Heart left ventricle (tissue), 16 donors: ENCODE data around the gene EIF3M. TPM values are rescaled to one million over a fixed set of nuclear protein-coding genes. Genes with fewer than 3 reads are reported as not detected.

ENCODE experiments used
- ATAC-seq, 4 donors: fragments of 200-7000 bp; cut with Tn5 transposase; one replicate each; pipeline ENCODE4 v1.9.1; 2020 to 2022; ENCODE audit warnings: moderate library complexity in 4 of 4, mild to moderate bottlenecking in 3 of 4, moderate number of reproducible peaks in 1 of 4
- DNase-seq, 5 donors: peaks; one replicate each; pipeline ENCODE4 v3.0.0-alpha.2; 2020
- H3K27ac ChIP-seq, 12 donors: fragments of 200-600 bp; sonication (generic) in 4 of 12; one replicate each; pipeline versions ENCODE4 v1.5.0 to v1.8.0; 2016 to 2022; ENCODE audit warnings: mild to moderate bottlenecking in 2 of 12
- H3K27me3 ChIP-seq, 9 donors: fragments of 200-600 bp; sonication (generic) in 2 of 9; one replicate each; pipeline versions ENCODE4 v1.5.1 to v1.8.0; 2016 to 2022; ENCODE audit warnings: mild to moderate bottlenecking in 3 of 9
- H3K36me3 ChIP-seq, 9 donors: fragments of 200-600 bp; sonication (generic) in 2 of 9; one replicate each; pipeline versions ENCODE4 v1.5.0 to v1.8.0; 2018 to 2022; ENCODE audit warnings: mild to moderate bottlenecking in 2 of 9
- H3K4me1 ChIP-seq, 12 donors: fragments of 200-600 bp; sonication (generic) in 4 of 12; one replicate each; pipeline versions ENCODE4 v1.5.0 to v1.8.0; 2016 to 2022; ENCODE audit warnings: mild to moderate bottlenecking in 3 of 12
- H3K4me3 ChIP-seq, 12 donors: fragments of 200-600 bp; sonication (generic) in 4 of 12; one replicate each; pipeline versions ENCODE4 v1.5.0 to v1.8.0; 2017 to 2022; ENCODE audit warnings: mild to moderate bottlenecking in 9 of 12, moderate library complexity in 4 of 12
- H3K9me3 ChIP-seq, 12 donors: fragments of 200-600 bp; sonication (generic) in 4 of 12; one replicate each; pipeline versions ENCODE4 v1.5.0 to v1.8.0; 2016 to 2022; ENCODE audit warnings: mild to moderate bottlenecking in 1 of 12
- CTCF ChIP-seq, 12 donors: fragments of 200-600 bp; sonication (generic) in 4 of 12; IDR thresholded peaks; one replicate each; pipeline versions ENCODE4 v1.5.0 to v1.8.0; 2018 to 2022; ENCODE audit warnings: antibody characterized with exemption in 12 of 12, mild to moderate bottlenecking in 5 of 12
- POLR2A ChIP-seq, 2 donors: fragments of 450-650 bp; IDR thresholded peaks; one replicate each; pipeline ENCODE4 v1.6.1; 2017; ENCODE audit warnings: antibody characterized with exemption in 2 of 2, mild to moderate bottlenecking in 2 of 2, moderate library complexity in 2 of 2
- WGBS, 4 donors: extraction: QIAGEN DNeasy Blood & Tissue Kit in 2 of 4; methylation state at CpG; one replicate each; pipeline versions ENCODE4 v1.1.5 to v1.1.7; 2013 to 2018; 5-methylcytosine and 5-hydroxymethylcytosine counted together
- intact Hi-C, 10 donors: fragments of 100-400 bp; cut with DNase I; formaldehyde crosslinking; loops; one replicate each; pipeline versions ENCODE4 v1.11.1 to v1.14.2; 2022
- polyA plus RNA-seq, 2 donors: library from polyadenylated mRNA; stranded (reverse); fragments of 200-250 nt; gene quantifications; one replicate each; pipeline ENCODE4 v1.2.3, GENCODE V29; 2013
- total RNA-seq, 9 donors: library from RNA; depleted of rRNA in 2 of 9; stranded (reverse); fragments of >200 nt in 2 of 9; fragmentation: NEBNext Ultra II Directional in 3 of 9; extraction: Animal tissue kit (Norgen Biotek cat#: 25700) in 3 of 9; gene quantifications; one replicate each; pipeline versions ENCODE4 v1.1.0 to v1.2.4, GENCODE V29; 2016 to 2023
- donor health status: ischemic (EF 13 %, LVEDD 7.1; RV severe dilation, severe dysfunction).
- donor health status: healthy with polysubstance abuse.
- donor health status: DM: no; HTN: yes; CAD: no.
- donor health status: DM: no; HTN: no; CAD: no.
- donor health status: ischemic (EF 25% LVEDD 6.9; RV normal size, moderate dysfunction).
- donor health status: ischemic (EF 25% LVEDD 5.7; RV mildly dilated, moderate dysfunction).
- donor health status: healthy.
- donor health status: DM: yes; HTN: yes; CAD: no.
- donor health status: ischemic (EF 35%, LVEDD 5.7; RV mildly dilated, moderate dysfunction).
- donor health status: nonischemic (EF 11% LVEDD 7.7; RV severe dilation, severe dysfunction).
- donor health status: DM: yes; HTN: yes; CAD: no.
- donor health status: PGD.
- donor health status: ischemic (EF 29% LVEDD 5.4; RV normal size, mild dysfunction).
- donor health status: nonischemic (EF 23%, LVEDD 6.1; RV moderate dilation, normal function).

EIF3M gene
- total and polyA plus RNA-seq, 11 donors: 143 to 353 (median 182) TPM

- DNase-seq (no peak), ATAC-seq (no peak)
- TF ChIP-seq CTCF (IDR thresholded peaks at IDR 0.05): no peak
- TF ChIP-seq POLR2A (IDR thresholded peaks at IDR 0.05): no peak
- Histone ChIP-seq H3K27me3 (no peaks in the 10 kb centered on the region), H3K4me3 (no peak overlapping the region), H3K9me3 (peaks cover 0 to 8% (median 0%) of the 10 kb centered on the region in 12 donors), H3K27ac (no peak overlapping the region), H3K36me3 (no peaks in the 10 kb centered on the region), H3K4me1 (no peaks in the 10 kb centered on the region)
- intact Hi-C loops: no loop called here
Measured at GRCh38 chr11:32630844-32631243, 47.2 kb downstream of the EIF3M start.

GRCh38 chr11:32635819-32636218 lies 52.2 kb downstream of the EIF3M start:
- ATAC-seq (no peak), DNase-seq (no peak)
- H3K36me3 ChIP-seq: no peaks in the 10 kb centered on the region
- intact Hi-C loops: no loop called here
- no peak overlapping the region for H3K27ac ChIP-seq
- no peaks in the 10 kb centered on the region for H3K27me3 ChIP-seq
- H3K4me3 ChIP-seq: no peak overlapping the region
- H3K4me1 ChIP-seq: no peaks in the 10 kb centered on the region
- 84 to 89% (median 87%) methylated on average over 2 of the region's 2 CpGs for WGBS, 4 donors
- TF ChIP-seq POLR2A (IDR thresholded peaks at IDR 0.05): no peak
- no peak for TF ChIP-seq CTCF (IDR thresholded peaks at IDR 0.05)
- H3K9me3 ChIP-seq: peaks cover 0 to 5% (median 0%) of the 10 kb centered on the region in 12 donors

- H3K36me3 ChIP-seq: no peaks in the 10 kb centered on the region
- intact Hi-C loops: no loop called here
Measured at GRCh38 chr11:32641361-32641760, 57.7 kb downstream of the EIF3M start.

GRCh38 chr11:32643526-32643925 lies 59.9 kb downstream of the EIF3M start:
- no peaks in the 10 kb centered on the region for H3K9me3 ChIP-seq
- intact Hi-C loops: no loop called here

More at GRCh38 chr11:32641361-32641760, 57.7 kb downstream of the EIF3M start:
- no peaks in the 10 kb centered on the region for H3K4me1 ChIP-seq
- DNase-seq: no peak
- peaks cover 0 to 3% (median 0%) of the 10 kb centered on the region in 9 donors for H3K27me3 ChIP-seq
- no peak overlapping the region for H3K27ac ChIP-seq
- H3K9me3 ChIP-seq: no peaks in the 10 kb centered on the region
- no peak for ATAC-seq
- TF ChIP-seq CTCF (IDR thresholded peaks at IDR 0.05): no peak
- TF ChIP-seq POLR2A (IDR thresholded peaks at IDR 0.05): no peak
- no peak overlapping the region for H3K4me3 ChIP-seq

More at GRCh38 chr11:32643526-32643925, 59.9 kb downstream of the EIF3M start:
- H3K4me3 ChIP-seq: no peak overlapping the region
- ATAC-seq: no peak
- peaks cover 0 to 3% (median 0%) of the 10 kb centered on the region in 9 donors for H3K27me3 ChIP-seq
- TF ChIP-seq POLR2A (IDR thresholded peaks at IDR 0.05) (no peak), CTCF (IDR thresholded peaks at IDR 0.05) (no peak)
- H3K36me3 ChIP-seq: no peaks in the 10 kb centered on the region
- WGBS, 4 donors: 61 to 69% (median 65%) methylated on average over 1 of the region's 1 CpG
- no peak overlapping the region for H3K27ac ChIP-seq
- DNase-seq: no peak
- H3K4me1 ChIP-seq: no peaks in the 10 kb centered on the region

Other genes starting within 250 kb of the EIF3M start
- gene WT1, start 148.3 kb upstream of the EIF3M start, total RNA-seq: 10 to 100 TPM in 1 of 9 donors, 1 to 10 TPM in 8; 1.3 to 16.6 (median 2.9) TPM
- 1 to 10 TPM; 1.0 to 1.2 TPM for gene WT1, start 148.3 kb upstream of the EIF3M start, polyA plus RNA-seq
- not detected for gene CCDC73, start 210.8 kb downstream of the EIF3M start, total RNA-seq
- gene CCDC73, start 210.8 kb downstream of the EIF3M start, polyA plus RNA-seq: under 1 TPM in 1 of 2 donors, not detected in 1; 0.01 TPM
- gene PRRG4, start 246.1 kb downstream of the EIF3M start, total RNA-seq: 1 to 10 TPM in 2 of 9 donors, under 1 TPM in 7; 0.12 to 1.4 (median 0.39) TPM
- gene PRRG4, start 246.1 kb downstream of the EIF3M start, polyA plus RNA-seq: under 1 TPM; 0.14 to 0.57 TPM